HG02840 (cell line): ENCODE results near the gene AIFM2.
"Not testable (repeated sequence)": the region's sequence is repeated elsewhere in the genome, so short reads cannot be mapped to it uniquely, and the experiment has no call there.

Experiments
- ATAC-seq: cut with Tn5 transposase; IDR thresholded peaks from one replicate; pipeline ENCODE4 v1.9.1; 2021; ENCODE audit warnings: mild to moderate bottlenecking, moderate library complexity, moderate number of reproducible peaks; ENCODE audit not compliant: unreplicated experiment, low FRiP score

The AIFM2 gene

GRCh38 chr10:70132098-70133029, at the start of gene AIFM2:
Gene AIFM2, minus strand, starts transcription at chr10:70132825. Its CDS starts 8,741 bp downstream, at chr10:70124084.
- ATAC-seq = peak; percentile 65

GRCh38 chr10:70179209-70179608, 46.6 kb upstream of the AIFM2 start:
- ATAC-seq = not testable (repeated sequence)

GRCh38 chr10:70178139-70178725, 45.6 kb upstream of the AIFM2 start:
- no peak for ATAC-seq

GRCh38 chr10:70176441-70176840, 43.8 kb upstream of the AIFM2 start:
- no peak for ATAC-seq

- ATAC-seq = no peak
Observed at GRCh38 chr10:70175516-70175915, 42.9 kb upstream of the AIFM2 start.

GRCh38 chr10:70174058-70174741, 41.6 kb upstream of the AIFM2 start:
- no peak for ATAC-seq

GRCh38 chr10:70169649-70170364, 37.2 kb upstream of the AIFM2 start:
- peak; percentile 7 for ATAC-seq

GRCh38 chr10:70169011-70169410, 36.4 kb upstream of the AIFM2 start:
- ATAC-seq = no peak

GRCh38 chr10:70167246-70167645, 34.6 kb upstream of the AIFM2 start:
- no peak for ATAC-seq

- ATAC-seq = no peak
Observed at GRCh38 chr10:70166394-70166793, 33.8 kb upstream of the AIFM2 start.

GRCh38 chr10:70164163-70164562, 31.5 kb upstream of the AIFM2 start:
- no peak for ATAC-seq

- ATAC-seq = no peak
Observed at GRCh38 chr10:70163448-70163847, 30.8 kb upstream of the AIFM2 start.

GRCh38 chr10:70162892-70163201, 30.2 kb upstream of the AIFM2 start:
- no peak for ATAC-seq

- ATAC-seq = no peak
Observed at GRCh38 chr10:70162151-70162891, 29.7 kb upstream of the AIFM2 start.

GRCh38 chr10:70160798-70161197, 28.2 kb upstream of the AIFM2 start:
- ATAC-seq = no peak

GRCh38 chr10:70159366-70159765, 26.7 kb upstream of the AIFM2 start:
- not testable (repeated sequence) for ATAC-seq

- ATAC-seq = no peak
Observed at GRCh38 chr10:70158113-70158512, 25.5 kb upstream of the AIFM2 start.

- ATAC-seq = no peak
Observed at GRCh38 chr10:70155255-70155838, 22.7 kb upstream of the AIFM2 start.

- ATAC-seq = no peak
Observed at GRCh38 chr10:70148516-70148915, 15.9 kb upstream of the AIFM2 start.

- no peak for ATAC-seq
Observed at GRCh38 chr10:70147259-70147625, 14.6 kb upstream of the AIFM2 start.
